Breast epithelium (tissue), 3 donors: ENCODE results near the gene SRC.

ENCODE experiments used
- CTCF ChIP-seq, 3 donors: fragments of 450-650 bp; IDR thresholded peaks; one replicate each; pipeline ENCODE4 v1.5.1; 2016 to 2017; ENCODE audit warnings: antibody characterized with exemption in 3 of 3, mild to moderate bottlenecking in 3 of 3, moderate library complexity in 3 of 3
- POLR2A ChIP-seq: fragments of 450-650 bp; IDR thresholded peaks from one replicate; pipeline ENCODE4 v1.6.1; 2016; ENCODE audit warnings: antibody characterized with exemption, mild to moderate bottlenecking, moderate library complexity
- POLR2AphosphoS5 ChIP-seq, 3 donors: sonication (generic); formaldehyde crosslinking; IDR thresholded peaks; one replicate each; pipeline ENCODE4 v1.6.1; 2017; ENCODE audit warnings: antibody characterized with exemption in 3 of 3

- TF ChIP-seq CTCF (IDR thresholded peaks at IDR 0.05) (no peak), POLR2AphosphoS5 (IDR thresholded peaks at IDR 0.05) (no peak), POLR2A (no peak)
Observed at GRCh38 chr20:37453836-37454235, 107.9 kb downstream of the SRC start.
